Osteoblast (primary cell): ENCODE data around the gene RUVBL1. TPM values are rescaled to one million over a fixed set of nuclear protein-coding genes. Genes with fewer than 3 reads are reported as not detected.

Source experiments
- DNase-seq: peaks from one replicate; pipeline ENCODE4 v3.0.0; 2011; ENCODE audit warnings: low spot score, mixed read lengths; ENCODE audit not compliant: insufficient read length; ENCODE audit errors: missing footprints
- H2AFZ ChIP-seq: 2 replicates; pipeline ENCODE4 v1.6.0; 2011; ENCODE audit warnings: mild to moderate bottlenecking, low read length
- H3K27ac ChIP-seq: 2 replicates; pipeline ENCODE4 v1.5.1; 2011; ENCODE audit warnings: mild to moderate bottlenecking, low read depth, low read length, moderate library complexity
- H3K27me3 ChIP-seq: 2 replicates; pipeline ENCODE4 v1.6.0; 2012; ENCODE audit warnings: mild to moderate bottlenecking, control low read depth, inconsistent platforms, low read length, moderate library complexity; ENCODE audit not compliant: insufficient read depth
- H3K36me3 ChIP-seq: 2 replicates; pipeline ENCODE4 v1.5.1; 2011; ENCODE audit warnings: mild to moderate bottlenecking, low read length, control low read depth, moderate library complexity; ENCODE audit not compliant: insufficient read depth
- H3K4me1 ChIP-seq: 2 replicates; pipeline ENCODE4 v1.5.1; 2011; ENCODE audit warnings: mild to moderate bottlenecking, low read length, control low read depth, moderate library complexity; ENCODE audit not compliant: insufficient read depth
- H3K4me2 ChIP-seq: 2 replicates; pipeline ENCODE4 v1.6.0; 2011; ENCODE audit warnings: mild to moderate bottlenecking, low read length; ENCODE audit not compliant: insufficient read depth
- H3K4me3 ChIP-seq: fragments of 200-600 bp; sonication (generic); 3 replicates; pipeline ENCODE4 v1.5.1; 2012; ENCODE audit warnings: mild to moderate bottlenecking, low read length, inconsistent platforms; ENCODE audit not compliant: insufficient read depth
- H3K79me2 ChIP-seq: 2 replicates; pipeline ENCODE4 v1.6.0; 2012; ENCODE audit warnings: mild to moderate bottlenecking, low read length, control low read depth, inconsistent platforms; ENCODE audit not compliant: insufficient read depth
- H3K9me3 ChIP-seq: 2 replicates; pipeline ENCODE4 v1.5.1; 2011; ENCODE audit warnings: low read depth, low read length, control low read depth
- H4K20me1 ChIP-seq: 2 replicates; pipeline ENCODE4 v1.6.0; 2012; ENCODE audit warnings: mild to moderate bottlenecking, low read length, control low read depth; ENCODE audit not compliant: insufficient read depth
- total RNA-seq: library from RNA; depleted of rRNA; stranded (reverse); fragments of >200 nt; gene quantifications from 2 replicates; pipeline ENCODE4 v1.2.3, GENCODE V29; 2012
- TF ChIP-seq, protein P1 (sequence below): IDR thresholded peaks from 2 replicates; pipeline ENCODE4 v1.5.1; 2011; ENCODE audit warnings: mild to moderate bottlenecking, low read depth, low read length, moderate library complexity; ENCODE audit errors: extremely low read depth

Gene RUVBL1
- total RNA-seq, 1 donor: 41.6 TPM

DNA sequence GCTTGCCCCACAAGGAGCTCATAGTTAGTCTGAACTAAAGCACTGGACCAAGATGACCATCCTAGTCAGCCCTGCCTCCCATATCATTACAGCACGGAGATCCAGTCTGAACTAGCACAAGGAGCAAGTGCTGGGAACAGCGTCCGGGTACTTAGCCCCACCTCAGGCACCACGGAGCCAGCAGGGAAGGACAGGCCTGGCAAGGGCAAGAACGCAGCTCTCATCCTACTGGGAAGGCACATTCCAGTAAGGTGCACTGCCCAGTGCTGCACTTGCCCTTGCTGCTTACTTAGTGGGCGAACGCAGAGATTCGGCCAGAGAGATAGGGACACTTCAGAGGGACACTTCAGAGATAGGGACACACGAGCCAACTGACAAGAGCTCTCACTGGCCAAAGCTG, 43.8 kb downstream of the RUVBL1 start:
- Histone ChIP-seq H3K36me3 (peaks cover 18% of the 10 kb centered on the region), H4K20me1 (peaks cover 31% of the 10 kb centered on the region), H2AFZ (no peak overlapping the region), H3K79me2 (no peaks in the 10 kb centered on the region), H3K27ac (peak overlapping the region; percentile 37), H3K27me3 (no peaks in the 10 kb centered on the region), H3K4me3 (no peak overlapping the region), H3K4me1 (peaks cover 35% of the 10 kb centered on the region), H3K4me2 (peak overlapping the region; percentile 40), H3K9me3 (no peaks in the 10 kb centered on the region)
- TF ChIP-seq, protein P1, sequence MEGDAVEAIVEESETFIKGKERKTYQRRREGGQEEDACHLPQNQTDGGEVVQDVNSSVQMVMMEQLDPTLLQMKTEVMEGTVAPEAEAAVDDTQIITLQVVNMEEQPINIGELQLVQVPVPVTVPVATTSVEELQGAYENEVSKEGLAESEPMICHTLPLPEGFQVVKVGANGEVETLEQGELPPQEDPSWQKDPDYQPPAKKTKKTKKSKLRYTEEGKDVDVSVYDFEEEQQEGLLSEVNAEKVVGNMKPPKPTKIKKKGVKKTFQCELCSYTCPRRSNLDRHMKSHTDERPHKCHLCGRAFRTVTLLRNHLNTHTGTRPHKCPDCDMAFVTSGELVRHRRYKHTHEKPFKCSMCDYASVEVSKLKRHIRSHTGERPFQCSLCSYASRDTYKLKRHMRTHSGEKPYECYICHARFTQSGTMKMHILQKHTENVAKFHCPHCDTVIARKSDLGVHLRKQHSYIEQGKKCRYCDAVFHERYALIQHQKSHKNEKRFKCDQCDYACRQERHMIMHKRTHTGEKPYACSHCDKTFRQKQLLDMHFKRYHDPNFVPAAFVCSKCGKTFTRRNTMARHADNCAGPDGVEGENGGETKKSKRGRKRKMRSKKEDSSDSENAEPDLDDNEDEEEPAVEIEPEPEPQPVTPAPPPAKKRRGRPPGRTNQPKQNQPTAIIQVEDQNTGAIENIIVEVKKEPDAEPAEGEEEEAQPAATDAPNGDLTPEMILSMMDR: no peak
- DNase-seq: peak; percentile 2

DNA sequence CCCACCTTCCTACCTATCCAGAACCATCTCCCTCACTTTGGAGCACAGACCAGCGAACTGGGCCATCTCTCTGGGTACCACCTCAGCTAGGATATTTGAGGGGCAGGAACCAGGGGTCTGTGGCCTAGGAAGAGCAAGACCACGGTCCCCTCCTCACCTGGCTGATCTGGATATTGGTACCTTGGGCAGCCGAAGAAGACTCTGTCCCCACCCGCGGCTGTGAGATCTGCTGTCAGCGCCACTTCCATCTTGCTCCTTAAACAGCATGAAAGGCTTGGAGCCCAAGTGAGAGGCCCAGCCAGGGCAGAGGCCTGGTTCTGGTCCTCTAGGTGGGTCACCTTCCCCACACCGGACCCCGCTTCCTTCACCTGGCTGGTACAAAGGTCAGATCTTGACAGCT, 44.7 kb downstream of the RUVBL1 start:
- Histone ChIP-seq H3K4me1 (peaks cover 36% of the 10 kb centered on the region), H3K4me3 (no peak overlapping the region), H3K27ac (no peak overlapping the region), H4K20me1 (peaks cover 38% of the 10 kb centered on the region), H2AFZ (no peak overlapping the region), H3K4me2 (no peak overlapping the region), H3K36me3 (peaks cover 18% of the 10 kb centered on the region), H3K79me2 (no peaks in the 10 kb centered on the region), H3K27me3 (no peaks in the 10 kb centered on the region), H3K9me3 (no peaks in the 10 kb centered on the region)
- TF ChIP-seq, protein P1: no peak
- DNase-seq: no peak

DNA sequence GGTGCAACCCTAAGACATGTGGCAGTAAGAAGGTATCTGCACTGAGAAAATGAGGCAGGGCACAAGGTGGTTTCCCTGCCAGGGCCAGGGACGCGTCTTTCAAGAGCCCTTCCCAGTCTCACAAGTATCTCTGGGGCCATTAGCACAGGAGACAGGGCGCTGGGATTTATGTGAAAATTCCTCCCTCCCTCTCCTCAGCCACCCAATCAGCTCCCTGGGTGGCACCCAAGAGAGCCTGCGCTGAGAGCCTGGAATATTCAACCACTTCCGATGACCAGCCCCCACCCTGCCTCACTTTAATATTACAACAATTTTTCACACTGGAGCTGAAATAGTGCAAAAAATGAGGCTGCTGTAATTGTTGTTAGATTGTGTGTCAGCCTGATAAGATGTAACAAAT, 45.3 kb downstream of the RUVBL1 start:
- no peaks in the 10 kb centered on the region for H3K9me3 ChIP-seq
- no peaks in the 10 kb centered on the region for H3K27me3 ChIP-seq
- peaks cover 23% of the 10 kb centered on the region for H3K36me3 ChIP-seq
- peaks cover 43% of the 10 kb centered on the region for H4K20me1 ChIP-seq
- peaks cover 2% of the 10 kb centered on the region for H3K79me2 ChIP-seq
- H3K27ac ChIP-seq: no peak overlapping the region
- no peak overlapping the region for H3K4me3 ChIP-seq
- TF ChIP-seq, protein P1: no peak
- H3K4me2 ChIP-seq: no peak overlapping the region
- no peak overlapping the region for H2AFZ ChIP-seq
- peaks cover 40% of the 10 kb centered on the region for H3K4me1 ChIP-seq
- DNase-seq: no peak

DNA sequence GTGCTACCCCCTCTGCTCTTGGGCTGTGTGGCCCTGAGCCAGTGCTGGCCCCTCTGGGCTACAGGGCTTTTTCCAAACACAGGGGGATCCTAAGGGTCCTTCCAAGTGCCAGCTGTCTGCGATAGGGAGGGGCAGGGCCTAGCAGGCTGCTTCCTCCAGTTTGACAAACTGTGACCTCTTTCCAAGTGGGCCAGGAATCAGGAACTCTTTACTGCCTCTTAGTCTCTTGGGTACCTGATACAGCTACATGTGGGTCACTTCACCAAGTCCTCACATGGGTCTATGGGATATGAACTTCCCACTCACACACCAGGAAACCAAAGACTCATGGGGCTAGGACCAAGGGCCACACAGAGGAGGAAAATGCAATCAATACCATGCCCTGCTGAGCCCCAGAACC, 45.9 kb downstream of the RUVBL1 start:
- no peak for DNase-seq
- Histone ChIP-seq H3K36me3 (peaks cover 28% of the 10 kb centered on the region), H3K4me1 (peaks cover 41% of the 10 kb centered on the region), H3K9me3 (no peaks in the 10 kb centered on the region), H3K79me2 (peaks cover 9% of the 10 kb centered on the region), H3K27ac (no peak overlapping the region), H3K4me3 (no peak overlapping the region), H4K20me1 (peaks cover 50% of the 10 kb centered on the region), H2AFZ (no peak overlapping the region), H3K4me2 (no peak overlapping the region), H3K27me3 (no peaks in the 10 kb centered on the region)
- TF ChIP-seq, protein P1: no peak
